ENCODE measurements around the gene SMAD1. TPM values are rescaled to one million over a fixed set of nuclear protein-coding genes. Genes with fewer than 3 reads are reported as not detected.

Gene SMAD1
- total RNA-seq, 2 donors from 2014 or later: 25.1 to 28.3 TPM

DNA sequence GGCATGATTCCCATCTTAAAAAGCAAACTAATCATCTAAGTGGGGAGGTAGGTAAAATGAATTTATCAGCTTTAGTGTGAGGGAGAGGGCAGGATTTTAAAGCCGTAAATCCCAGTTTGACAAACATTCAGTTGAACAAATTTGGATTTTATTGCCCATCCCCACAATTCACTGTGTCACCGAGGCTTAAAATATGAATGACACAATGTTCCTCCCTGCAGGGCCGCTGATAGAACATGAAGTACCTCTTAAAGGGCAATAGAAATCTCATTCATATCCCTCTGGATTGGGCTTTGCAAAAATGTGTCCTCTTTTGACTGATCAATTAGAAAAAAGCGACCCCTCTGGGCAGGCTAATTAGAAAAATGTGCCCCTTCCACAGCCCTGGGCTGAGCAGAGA, 45.5 kb upstream of the SMAD1 start:
- Histone ChIP-seq H3K27me3 (ENCODE audit: control insufficient read depth, insufficient read depth, low read length, poor library complexity, severe bottlenecking) (peaks cover 8% of the 10 kb centered on the region), H3K9me3 (ENCODE audit: control insufficient read depth, low read length) (peaks cover 16% of the 10 kb centered on the region), H3K36me3 (ENCODE audit: control insufficient read depth, insufficient read depth, low read length) (no peaks in the 10 kb centered on the region), H3K9ac (ENCODE audit: extremely low read depth, low read length, poor library complexity, severe bottlenecking) (no peak overlapping the region), H3K4me1 (ENCODE audit: control insufficient read depth, insufficient read depth, low read length) (peaks cover 3% of the 10 kb centered on the region), H3K27ac (ENCODE audit: low read depth, low read length) (no peak overlapping the region), H3K4me3 (ENCODE audit: low read length) (no peak overlapping the region)
- no peak overlapping the region for H3K4me3 Mint-ChIP-seq
- DNase-seq: no peak
- no peaks in the 10 kb centered on the region for H3K9me3 Mint-ChIP-seq
- no peak overlapping the region for H3K27ac Mint-ChIP-seq
- 89 to 91% methylated on average over 3 to 4 of the region's 4 CpGs for WGBS, 2 experiments (ENCODE audit: insufficient coverage in 1 of 2, insufficient read length in 1 of 2)
- peaks cover 14% of the 10 kb centered on the region for H3K27me3 Mint-ChIP-seq (ENCODE audit: insufficient read depth)
- H3K36me3 Mint-ChIP-seq (ENCODE audit: low read depth): no peaks in the 10 kb centered on the region
- peaks cover 4% of the 10 kb centered on the region for H3K4me1 Mint-ChIP-seq
- TF ChIP-seq, protein P1, sequence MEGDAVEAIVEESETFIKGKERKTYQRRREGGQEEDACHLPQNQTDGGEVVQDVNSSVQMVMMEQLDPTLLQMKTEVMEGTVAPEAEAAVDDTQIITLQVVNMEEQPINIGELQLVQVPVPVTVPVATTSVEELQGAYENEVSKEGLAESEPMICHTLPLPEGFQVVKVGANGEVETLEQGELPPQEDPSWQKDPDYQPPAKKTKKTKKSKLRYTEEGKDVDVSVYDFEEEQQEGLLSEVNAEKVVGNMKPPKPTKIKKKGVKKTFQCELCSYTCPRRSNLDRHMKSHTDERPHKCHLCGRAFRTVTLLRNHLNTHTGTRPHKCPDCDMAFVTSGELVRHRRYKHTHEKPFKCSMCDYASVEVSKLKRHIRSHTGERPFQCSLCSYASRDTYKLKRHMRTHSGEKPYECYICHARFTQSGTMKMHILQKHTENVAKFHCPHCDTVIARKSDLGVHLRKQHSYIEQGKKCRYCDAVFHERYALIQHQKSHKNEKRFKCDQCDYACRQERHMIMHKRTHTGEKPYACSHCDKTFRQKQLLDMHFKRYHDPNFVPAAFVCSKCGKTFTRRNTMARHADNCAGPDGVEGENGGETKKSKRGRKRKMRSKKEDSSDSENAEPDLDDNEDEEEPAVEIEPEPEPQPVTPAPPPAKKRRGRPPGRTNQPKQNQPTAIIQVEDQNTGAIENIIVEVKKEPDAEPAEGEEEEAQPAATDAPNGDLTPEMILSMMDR (conservative IDR thresholded peaks at IDR 0.05): no peak

DNA sequence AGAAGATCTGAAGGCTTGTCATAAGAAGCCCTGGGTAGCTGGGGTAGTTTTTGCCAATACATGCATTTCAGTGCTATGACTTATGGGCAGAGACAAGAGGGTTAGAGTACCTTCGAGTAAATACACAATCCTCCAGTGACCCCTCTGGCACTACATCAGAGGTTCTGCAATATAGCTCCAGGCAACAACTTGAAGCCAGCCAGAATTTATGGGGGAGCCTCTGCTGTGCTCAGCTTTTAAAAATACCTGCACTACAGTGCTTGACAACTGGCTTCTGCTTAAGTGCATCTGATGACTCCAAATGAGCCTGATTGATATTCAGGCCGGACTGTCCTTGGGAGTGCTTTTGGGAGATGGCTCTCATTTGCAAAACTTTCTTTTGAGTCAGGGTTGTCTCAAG, 44.9 kb upstream of the SMAD1 start:
- peaks cover 16% of the 10 kb centered on the region for H3K9me3 ChIP-seq (ENCODE audit: control insufficient read depth, low read length)
- no peak overlapping the region for H3K4me3 Mint-ChIP-seq
- TF ChIP-seq, protein P1 (conservative IDR thresholded peaks at IDR 0.05): no peak
- peaks cover 8% of the 10 kb centered on the region for H3K27me3 ChIP-seq (ENCODE audit: control insufficient read depth, insufficient read depth, low read length, poor library complexity, severe bottlenecking)
- no peak overlapping the region for H3K4me3 ChIP-seq (ENCODE audit: low read length)
- H3K27ac Mint-ChIP-seq: no peak overlapping the region
- H3K36me3 ChIP-seq (ENCODE audit: control insufficient read depth, insufficient read depth, low read length): no peaks in the 10 kb centered on the region
- WGBS, 2 experiments (ENCODE audit: insufficient coverage in 1 of 2, insufficient read length in 1 of 2): 90 to 92% methylated on average over 2 of the region's 2 CpGs
- no peaks in the 10 kb centered on the region for H3K4me1 ChIP-seq (ENCODE audit: control insufficient read depth, insufficient read depth, low read length)
- peaks cover 4% of the 10 kb centered on the region for H3K4me1 Mint-ChIP-seq
- no peak overlapping the region for H3K27ac ChIP-seq (ENCODE audit: low read depth, low read length)
- peaks cover 14% of the 10 kb centered on the region for H3K27me3 Mint-ChIP-seq (ENCODE audit: insufficient read depth)
- H3K36me3 Mint-ChIP-seq (ENCODE audit: low read depth): no peaks in the 10 kb centered on the region
- H3K9ac ChIP-seq (ENCODE audit: extremely low read depth, low read length, poor library complexity, severe bottlenecking): no peak overlapping the region
- no peaks in the 10 kb centered on the region for H3K9me3 Mint-ChIP-seq
- no peak for DNase-seq

DNA sequence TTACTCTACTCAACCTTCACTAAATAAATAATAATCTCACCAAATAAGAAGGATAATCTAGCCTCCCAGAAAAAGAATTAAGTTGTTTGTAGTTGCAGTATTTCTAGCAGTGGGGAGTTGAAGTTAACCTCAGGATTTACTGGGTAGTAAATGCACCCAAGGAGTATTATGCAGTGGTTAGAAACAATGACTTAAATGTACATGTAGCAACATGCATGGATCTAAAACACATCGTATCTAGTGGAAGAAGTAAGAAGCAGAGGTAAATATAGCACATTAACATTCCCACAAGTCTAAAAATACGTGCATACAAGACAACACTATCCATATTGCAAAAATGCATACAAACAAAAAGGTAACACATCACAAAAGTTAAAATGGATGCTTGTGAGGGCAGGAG, 44.2 kb upstream of the SMAD1 start:
- no peak overlapping the region for H3K27ac Mint-ChIP-seq
- peaks cover 3% of the 10 kb centered on the region for H3K9me3 Mint-ChIP-seq
- WGBS, 2 experiments (ENCODE audit: insufficient coverage in 1 of 2, insufficient read length in 1 of 2): 93% methylated on average over 2 of the region's 2 CpGs; no CpG with 5 or more reads in 1 of the 2 experiments
- no peaks in the 10 kb centered on the region for H3K36me3 Mint-ChIP-seq (ENCODE audit: low read depth)
- Histone ChIP-seq H3K4me1 (ENCODE audit: control insufficient read depth, insufficient read depth, low read length) (no peaks in the 10 kb centered on the region), H3K27me3 (ENCODE audit: control insufficient read depth, insufficient read depth, low read length, poor library complexity, severe bottlenecking) (peaks cover 2% of the 10 kb centered on the region), H3K27ac (ENCODE audit: low read depth, low read length) (no peak overlapping the region), H3K9ac (ENCODE audit: extremely low read depth, low read length, poor library complexity, severe bottlenecking) (no peak overlapping the region), H3K9me3 (ENCODE audit: control insufficient read depth, low read length) (peaks cover 19% of the 10 kb centered on the region), H3K4me3 (ENCODE audit: low read length) (no peak overlapping the region), H3K36me3 (ENCODE audit: control insufficient read depth, insufficient read depth, low read length) (no peaks in the 10 kb centered on the region)
- no peak for DNase-seq
- H3K4me1 Mint-ChIP-seq: peaks cover 4% of the 10 kb centered on the region
- H3K4me3 Mint-ChIP-seq: no peak overlapping the region
- TF ChIP-seq, protein P1 (conservative IDR thresholded peaks at IDR 0.05): no peak
- peaks cover 10% of the 10 kb centered on the region for H3K27me3 Mint-ChIP-seq (ENCODE audit: insufficient read depth)
